HFF-Myc (cell line): ENCODE measurements around the gene IL6ST.

Experiments used
- DNase-seq: peaks from one replicate; pipeline ENCODE4 v3.0.0-alpha.2; 2011; ENCODE audit warnings: low read depth; ENCODE audit errors: extremely low read depth
- H3K4me3 ChIP-seq: replicated peaks from 2 replicates; pipeline ENCODE4 v1.5.1; 2011; ENCODE audit warnings: low read depth, mild to moderate bottlenecking, control low read depth, low read length
- TF ChIP-seq, protein P1 (sequence below): IDR thresholded peaks from 2 replicates; pipeline ENCODE4 v1.5.1; 2012; ENCODE audit warnings: mild to moderate bottlenecking, low read depth, low read length, control low read depth; ENCODE audit errors: missing control alignments

IL6ST gene

DNA sequence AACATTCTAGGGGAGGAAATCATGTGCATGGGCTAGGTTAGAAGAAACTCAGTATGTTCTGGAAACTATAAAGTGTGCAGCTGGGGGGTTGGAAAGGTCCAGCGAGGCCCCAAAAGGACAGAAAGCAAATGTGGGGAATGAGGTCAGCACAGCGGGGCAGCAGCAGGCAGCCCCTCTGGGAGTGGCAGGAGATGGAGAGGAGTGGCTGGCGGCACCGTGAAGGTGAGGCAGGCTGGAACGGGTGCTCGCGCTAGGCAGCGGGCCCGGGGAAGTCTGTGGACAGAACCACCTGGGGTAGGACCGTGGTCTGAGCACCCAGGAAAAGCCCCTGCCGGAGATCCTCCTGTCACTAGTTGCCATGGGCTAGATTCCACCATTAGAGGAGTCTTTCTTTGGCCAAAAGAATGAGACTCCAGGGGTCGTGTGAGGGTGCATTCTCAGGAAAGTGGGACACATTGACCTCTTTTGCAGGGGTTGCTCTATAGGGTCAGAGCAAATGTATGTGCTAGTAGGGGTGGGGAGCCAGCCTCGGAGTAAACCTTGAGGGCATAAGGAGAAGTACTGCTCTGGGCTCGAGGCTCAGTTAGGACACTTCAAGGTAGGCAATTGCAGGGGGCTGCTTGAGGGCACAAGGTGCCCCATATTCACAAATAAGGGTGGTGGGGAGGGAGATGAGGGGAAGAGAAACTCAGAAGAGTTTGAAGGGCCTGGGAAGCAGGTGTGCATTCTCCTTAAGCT, 61.2 kb downstream of the IL6ST start:
- DNase-seq, result no peak
- TF ChIP-seq, protein P1, sequence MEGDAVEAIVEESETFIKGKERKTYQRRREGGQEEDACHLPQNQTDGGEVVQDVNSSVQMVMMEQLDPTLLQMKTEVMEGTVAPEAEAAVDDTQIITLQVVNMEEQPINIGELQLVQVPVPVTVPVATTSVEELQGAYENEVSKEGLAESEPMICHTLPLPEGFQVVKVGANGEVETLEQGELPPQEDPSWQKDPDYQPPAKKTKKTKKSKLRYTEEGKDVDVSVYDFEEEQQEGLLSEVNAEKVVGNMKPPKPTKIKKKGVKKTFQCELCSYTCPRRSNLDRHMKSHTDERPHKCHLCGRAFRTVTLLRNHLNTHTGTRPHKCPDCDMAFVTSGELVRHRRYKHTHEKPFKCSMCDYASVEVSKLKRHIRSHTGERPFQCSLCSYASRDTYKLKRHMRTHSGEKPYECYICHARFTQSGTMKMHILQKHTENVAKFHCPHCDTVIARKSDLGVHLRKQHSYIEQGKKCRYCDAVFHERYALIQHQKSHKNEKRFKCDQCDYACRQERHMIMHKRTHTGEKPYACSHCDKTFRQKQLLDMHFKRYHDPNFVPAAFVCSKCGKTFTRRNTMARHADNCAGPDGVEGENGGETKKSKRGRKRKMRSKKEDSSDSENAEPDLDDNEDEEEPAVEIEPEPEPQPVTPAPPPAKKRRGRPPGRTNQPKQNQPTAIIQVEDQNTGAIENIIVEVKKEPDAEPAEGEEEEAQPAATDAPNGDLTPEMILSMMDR, result no peak
- H3K4me3 ChIP-seq, result no peak overlapping the region

DNA sequence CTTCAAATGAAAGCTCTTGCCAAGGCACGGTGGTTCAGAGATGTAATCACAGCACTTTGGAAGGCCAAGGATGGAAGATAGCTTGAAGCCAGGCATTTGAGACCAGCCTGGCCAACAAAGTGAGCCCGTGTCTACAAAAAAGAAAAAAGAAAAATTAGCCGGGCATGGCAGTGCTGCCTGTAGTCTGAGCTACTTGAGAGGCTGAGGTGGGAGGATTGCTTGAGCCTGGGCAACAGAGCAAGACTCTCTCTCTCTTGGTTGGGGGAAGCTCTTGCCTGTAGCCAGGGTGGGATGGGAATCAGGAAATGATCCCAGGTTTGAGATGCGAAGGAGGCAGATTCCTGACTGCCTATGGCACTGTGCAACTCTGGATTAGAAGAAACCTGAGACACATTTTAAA, 62.1 kb downstream of the IL6ST start:
- TF ChIP-seq, protein P1, result no peak
- no peak overlapping the region for H3K4me3 ChIP-seq

DNA sequence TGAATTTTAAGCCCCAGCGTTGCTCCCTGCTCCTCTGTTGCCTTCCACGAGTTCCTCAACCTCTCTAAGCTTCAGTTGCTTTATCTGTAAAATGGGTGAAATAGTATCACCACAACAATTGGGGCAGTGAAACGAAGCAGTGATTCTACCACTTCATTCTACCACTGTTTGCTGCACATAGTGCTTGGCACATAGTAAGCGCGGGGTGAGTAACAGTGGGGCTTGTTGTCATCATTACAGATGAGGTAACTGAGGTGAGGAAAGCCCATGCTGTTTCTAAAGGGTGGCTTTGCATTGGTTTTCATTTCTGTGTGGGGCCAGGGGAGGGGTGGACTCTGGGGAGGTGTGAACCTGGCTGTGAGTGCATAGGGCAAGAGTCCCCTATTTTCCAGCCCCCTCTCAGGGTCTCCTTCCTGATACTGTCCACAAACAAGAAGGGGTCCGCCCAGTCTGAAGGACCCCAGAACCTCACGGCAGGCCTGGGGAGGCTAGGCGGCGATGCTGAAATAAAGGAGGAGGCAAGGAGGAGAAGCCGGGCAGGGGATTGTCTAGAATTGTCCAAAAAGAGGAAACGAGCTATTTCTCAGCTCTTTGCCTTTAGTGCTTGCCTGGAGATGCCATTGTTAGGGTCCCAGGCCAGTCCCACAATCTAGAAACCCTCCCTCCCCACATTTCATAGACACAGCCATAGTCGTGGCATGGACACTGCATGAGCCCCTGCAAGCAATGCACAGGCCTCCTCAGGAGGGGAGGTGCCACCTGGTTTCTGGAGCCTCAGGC, 65.6 kb downstream of the IL6ST start:
- H3K4me3 ChIP-seq, result no peak overlapping the region
- TF ChIP-seq, protein P1, result no peak
- DNase-seq, result no peak

More for the DNA sequence above, 62.1 kb downstream of the IL6ST start:
- DNase-seq, result no peak

GRCh38 chr5:55927861-55928655, 66.7 kb downstream of the IL6ST start:
- DNase-seq, result no peak
- H3K4me3 ChIP-seq, result no peak overlapping the region
- TF ChIP-seq, protein P1, result no peak

GRCh38 chr5:55926476-55926875, 68.3 kb downstream of the IL6ST start:
- TF ChIP-seq, protein P1, result no peak
- no peak for DNase-seq

DNA sequence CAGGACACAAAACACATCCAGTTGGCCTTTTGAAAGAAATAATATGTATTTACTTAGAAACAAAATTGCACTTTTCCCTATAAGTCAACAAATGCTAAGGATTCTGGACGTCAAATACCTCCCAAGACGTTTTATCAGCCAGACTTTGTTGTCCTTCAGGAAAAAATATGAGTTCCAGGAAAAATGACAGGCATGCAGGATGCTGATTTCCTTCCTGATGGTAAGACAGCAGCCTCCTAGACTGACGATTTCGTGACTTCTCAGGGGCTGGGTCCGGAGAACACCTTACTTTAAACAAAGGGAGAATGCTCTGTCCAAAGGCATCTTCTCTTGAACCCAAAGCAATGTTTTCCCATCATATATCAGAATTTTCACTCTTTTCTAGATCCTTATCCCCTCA, 69.1 kb downstream of the IL6ST start:
- H3K4me3 ChIP-seq, result no peak overlapping the region
- no peak for DNase-seq
- TF ChIP-seq, protein P1, result no peak

More at GRCh38 chr5:55926476-55926875, 68.3 kb downstream of the IL6ST start:
- no peak overlapping the region for H3K4me3 ChIP-seq
